Measurements from ENCODE around the gene OCIAD1. TPM values are rescaled to one million over a fixed set of nuclear protein-coding genes. Genes with fewer than 3 reads are reported as not detected.

OCIAD1 gene
- total RNA-seq, 2 donors from 2014 or later = 114 to 176 TPM

DNA sequence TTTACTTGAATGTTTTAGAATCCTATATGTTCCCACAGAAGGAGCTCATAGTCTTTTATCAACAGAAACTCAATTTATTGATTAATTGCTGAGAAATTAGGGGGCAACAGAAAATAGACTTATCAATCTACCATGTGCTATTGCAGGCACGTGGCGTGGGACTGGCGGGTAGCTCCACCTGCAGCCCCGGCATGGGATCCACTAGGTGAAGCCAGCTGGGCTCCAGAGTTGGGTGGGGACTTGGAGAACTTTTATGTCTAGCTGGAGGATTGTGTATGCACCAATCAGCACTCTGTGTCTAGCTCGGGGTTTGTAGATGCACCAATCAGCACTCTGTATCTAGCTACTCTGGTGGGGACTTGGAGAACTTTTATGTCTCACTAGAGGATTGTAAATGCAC is 3.3 kb upstream of the OCIAD1 start:
- intact Hi-C loops (cut with DNase I) = no loop called here
- DNase-seq (ENCODE audit: low spot score) = no peak
- TF ChIP-seq POLR2A (IDR thresholded peaks at IDR 0.05) (no peak), POLR2AphosphoS5 (IDR thresholded peaks at IDR 0.05) (no peak)
- Histone ChIP-seq H3K4me1 (replicated peaks) (peaks cover 4% of the 10 kb centered on the region), H3K27ac (no peak overlapping the region), H3K9me3 (no peaks in the 10 kb centered on the region), H3K36me3 (no peaks in the 10 kb centered on the region), H3K27me3 (replicated peaks; ENCODE audit: insufficient read depth) (no peaks in the 10 kb centered on the region), H3K4me3 (no peak overlapping the region)
- WGBS = 98% methylated on average over 5 of the region's 5 CpGs

DNA sequence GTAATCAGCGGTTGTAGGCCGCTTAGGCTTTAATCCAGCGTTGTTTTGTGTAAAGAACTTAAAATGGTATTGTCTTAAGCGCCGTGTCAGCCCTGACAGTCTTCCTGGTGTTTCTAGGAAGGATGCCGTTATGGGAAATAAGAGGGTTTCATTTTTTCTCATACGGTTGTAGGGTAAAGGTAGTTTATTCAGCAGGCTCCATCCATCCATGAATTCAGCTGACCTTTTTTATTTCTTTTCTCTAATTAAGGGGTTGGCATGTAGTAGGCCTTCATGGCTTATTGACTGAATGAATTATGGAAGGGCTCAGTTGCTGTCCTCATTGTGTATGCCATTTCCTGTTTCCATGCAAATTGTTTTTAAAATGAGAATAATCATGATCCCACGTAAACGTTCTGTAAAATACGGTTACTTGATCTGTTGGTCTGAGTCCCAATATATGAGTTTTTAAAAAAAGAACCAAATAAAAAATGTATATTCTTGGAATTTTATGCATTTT is 693 bp downstream of the OCIAD1 start:
- Histone ChIP-seq H3K4me1 (replicated peaks) (peaks cover 5% of the 10 kb centered on the region), H3K36me3 (no peaks in the 10 kb centered on the region), H3K9me3 (no peaks in the 10 kb centered on the region), H3K4me3 (peak overlapping the region; percentile 86 to 89), H3K27ac (peak overlapping the region; percentile 91), H3K27me3 (replicated peaks; ENCODE audit: insufficient read depth) (no peaks in the 10 kb centered on the region)
- under 1% methylated on average over 10 of the region's 10 CpGs for WGBS
- intact Hi-C loops (cut with DNase I) = loop anchor here (2.0 to 10.0 kb wide), 2 partner anchors 53 to 247 kb away; no protein-coding TSS in a partner anchor
- TF ChIP-seq, protein P1, sequence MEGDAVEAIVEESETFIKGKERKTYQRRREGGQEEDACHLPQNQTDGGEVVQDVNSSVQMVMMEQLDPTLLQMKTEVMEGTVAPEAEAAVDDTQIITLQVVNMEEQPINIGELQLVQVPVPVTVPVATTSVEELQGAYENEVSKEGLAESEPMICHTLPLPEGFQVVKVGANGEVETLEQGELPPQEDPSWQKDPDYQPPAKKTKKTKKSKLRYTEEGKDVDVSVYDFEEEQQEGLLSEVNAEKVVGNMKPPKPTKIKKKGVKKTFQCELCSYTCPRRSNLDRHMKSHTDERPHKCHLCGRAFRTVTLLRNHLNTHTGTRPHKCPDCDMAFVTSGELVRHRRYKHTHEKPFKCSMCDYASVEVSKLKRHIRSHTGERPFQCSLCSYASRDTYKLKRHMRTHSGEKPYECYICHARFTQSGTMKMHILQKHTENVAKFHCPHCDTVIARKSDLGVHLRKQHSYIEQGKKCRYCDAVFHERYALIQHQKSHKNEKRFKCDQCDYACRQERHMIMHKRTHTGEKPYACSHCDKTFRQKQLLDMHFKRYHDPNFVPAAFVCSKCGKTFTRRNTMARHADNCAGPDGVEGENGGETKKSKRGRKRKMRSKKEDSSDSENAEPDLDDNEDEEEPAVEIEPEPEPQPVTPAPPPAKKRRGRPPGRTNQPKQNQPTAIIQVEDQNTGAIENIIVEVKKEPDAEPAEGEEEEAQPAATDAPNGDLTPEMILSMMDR (IDR thresholded peaks at IDR 0.05) = no peak
- TF ChIP-seq POLR2A (IDR thresholded peaks at IDR 0.05) (no peak), POLR2AphosphoS5 (IDR thresholded peaks at IDR 0.05) (no peak)
- no peak for DNase-seq (ENCODE audit: low spot score)

DNA sequence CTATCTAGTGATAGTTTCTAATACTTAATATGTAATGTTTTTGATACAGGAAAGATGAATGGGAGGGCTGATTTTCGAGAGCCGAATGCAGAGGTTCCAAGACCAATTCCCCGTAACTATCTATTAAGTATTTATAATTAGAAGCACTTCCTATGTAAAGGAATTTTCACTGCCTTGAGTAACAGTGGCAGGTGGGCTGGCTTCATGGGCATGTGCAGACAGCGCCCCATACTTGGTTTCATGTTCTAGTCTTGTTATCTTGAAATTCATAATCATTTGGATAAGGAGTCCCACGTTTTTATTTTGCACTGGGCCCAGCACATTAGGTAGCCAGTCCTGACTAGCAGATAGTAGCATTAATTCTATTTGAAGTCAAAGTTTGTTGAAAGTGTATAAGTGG is 1.7 kb downstream of the OCIAD1 start:
- Histone ChIP-seq H3K4me3 (peak overlapping the region in 1 of 2 donors; percentile 89), H3K9me3 (no peaks in the 10 kb centered on the region), H3K27me3 (replicated peaks; ENCODE audit: insufficient read depth) (no peaks in the 10 kb centered on the region), H3K36me3 (no peaks in the 10 kb centered on the region), H3K27ac (no peak overlapping the region), H3K4me1 (replicated peaks) (peaks cover 5% of the 10 kb centered on the region)
- DNase-seq (ENCODE audit: low spot score) = no peak
- TF ChIP-seq, protein P1 (IDR thresholded peaks at IDR 0.05) = no peak
- no peak for TF ChIP-seq POLR2A (IDR thresholded peaks at IDR 0.05)
- TF ChIP-seq POLR2AphosphoS5 (IDR thresholded peaks at IDR 0.05) = no peak
- intact Hi-C loops (cut with DNase I) = loop anchor here (10.0 kb wide), 1 partner anchor 248 kb away; no protein-coding TSS in a partner anchor
- WGBS = 54% methylated on average over 5 of the region's 5 CpGs

DNA sequence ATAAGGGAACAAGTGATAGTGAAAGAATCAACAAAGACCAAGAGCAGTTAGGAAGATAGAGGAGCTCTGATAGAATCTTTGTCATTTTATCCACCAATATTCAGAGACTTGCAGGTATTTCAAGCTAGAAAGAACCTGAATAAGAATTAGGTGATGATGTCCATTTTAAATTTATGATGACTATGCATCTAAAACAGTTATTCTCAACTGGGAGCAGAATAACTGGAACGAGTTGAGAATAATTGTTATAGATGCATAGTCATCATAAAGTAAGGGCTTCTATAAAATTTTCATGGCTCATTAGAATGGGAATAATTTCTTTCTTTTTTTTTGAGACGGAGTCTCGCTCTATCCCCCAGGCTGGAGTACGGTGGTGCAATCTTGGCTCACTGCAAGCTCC is 5.8 kb downstream of the OCIAD1 start:
- Histone ChIP-seq H3K9me3 (no peaks in the 10 kb centered on the region), H3K4me1 (replicated peaks) (peaks cover 5% of the 10 kb centered on the region), H3K4me3 (no peak overlapping the region), H3K36me3 (no peaks in the 10 kb centered on the region), H3K27me3 (replicated peaks; ENCODE audit: insufficient read depth) (no peaks in the 10 kb centered on the region), H3K27ac (no peak overlapping the region)
- WGBS = 95% methylated on average over 4 of the region's 4 CpGs
- no peak for DNase-seq (ENCODE audit: low spot score)
- intact Hi-C loops (cut with DNase I) = loop anchor here (10.0 kb wide), 1 partner anchor 252 kb away; no protein-coding TSS in a partner anchor
- TF ChIP-seq POLR2AphosphoS5 (IDR thresholded peaks at IDR 0.05) (no peak), POLR2A (IDR thresholded peaks at IDR 0.05) (no peak)
- TF ChIP-seq, protein P1 (IDR thresholded peaks at IDR 0.05) = no peak

DNA sequence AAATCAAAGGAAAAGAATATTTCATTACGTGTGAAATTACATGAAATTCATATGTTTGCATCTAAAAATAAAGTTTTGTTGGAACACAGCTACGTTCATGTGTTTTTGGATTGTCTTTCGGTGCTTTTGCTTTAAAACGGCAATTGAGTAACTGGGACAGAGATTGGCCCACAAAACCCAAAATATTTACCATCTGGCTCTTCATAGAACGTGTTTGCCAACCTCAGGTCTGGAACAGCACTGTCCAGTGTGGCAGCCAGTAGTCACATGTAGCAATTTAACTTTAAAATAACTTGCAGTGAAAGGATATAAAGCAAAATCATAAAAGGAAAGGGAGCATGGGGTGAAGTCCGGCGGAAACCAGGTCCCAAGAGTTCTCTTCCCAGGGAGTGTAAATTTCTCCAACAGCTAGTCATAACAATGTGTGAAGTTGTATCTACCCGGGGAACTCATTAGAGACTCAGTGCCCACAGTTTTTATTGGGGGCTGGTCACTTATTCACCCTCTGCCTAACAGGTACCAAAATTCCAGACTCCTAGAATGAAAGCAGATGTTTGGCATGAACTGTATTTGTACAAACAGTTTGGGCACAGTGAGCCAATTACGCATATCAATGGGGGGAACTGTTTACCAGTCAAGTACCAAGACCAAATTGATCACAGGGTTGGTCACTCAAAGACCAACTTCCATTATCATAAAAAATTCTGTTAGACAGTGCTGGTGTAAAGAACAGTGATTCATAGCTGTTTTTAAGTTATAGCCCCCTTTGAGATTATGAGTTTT is 10.3 kb downstream of the OCIAD1 start:
- H3K36me3 ChIP-seq = no peaks in the 10 kb centered on the region
- 76% methylated on average over 9 of the region's 9 CpGs for WGBS
- H3K9me3 ChIP-seq = no peaks in the 10 kb centered on the region

More for the DNA sequence above, 10.3 kb downstream of the OCIAD1 start:
- intact Hi-C loops (cut with DNase I) = no loop called here
- DNase-seq (ENCODE audit: low spot score) = no peak
- Histone ChIP-seq H3K4me1 (replicated peaks) (no peaks in the 10 kb centered on the region), H3K4me3 (no peak overlapping the region), H3K27ac (no peak overlapping the region), H3K27me3 (replicated peaks; ENCODE audit: insufficient read depth) (no peaks in the 10 kb centered on the region)
- TF ChIP-seq POLR2AphosphoS5 (IDR thresholded peaks at IDR 0.05) = no peak
- TF ChIP-seq, protein P1 (IDR thresholded peaks at IDR 0.05) = no peak
- TF ChIP-seq POLR2A (IDR thresholded peaks at IDR 0.05) = no peak
